NCI-H146 (cell line): ENCODE results near the gene ACAN.

Source experiments
- DNase-seq: peaks from one replicate; lab custom pipeline; 2025; lab: John Stamatoyannopoulos, UW

The ACAN gene

DNA sequence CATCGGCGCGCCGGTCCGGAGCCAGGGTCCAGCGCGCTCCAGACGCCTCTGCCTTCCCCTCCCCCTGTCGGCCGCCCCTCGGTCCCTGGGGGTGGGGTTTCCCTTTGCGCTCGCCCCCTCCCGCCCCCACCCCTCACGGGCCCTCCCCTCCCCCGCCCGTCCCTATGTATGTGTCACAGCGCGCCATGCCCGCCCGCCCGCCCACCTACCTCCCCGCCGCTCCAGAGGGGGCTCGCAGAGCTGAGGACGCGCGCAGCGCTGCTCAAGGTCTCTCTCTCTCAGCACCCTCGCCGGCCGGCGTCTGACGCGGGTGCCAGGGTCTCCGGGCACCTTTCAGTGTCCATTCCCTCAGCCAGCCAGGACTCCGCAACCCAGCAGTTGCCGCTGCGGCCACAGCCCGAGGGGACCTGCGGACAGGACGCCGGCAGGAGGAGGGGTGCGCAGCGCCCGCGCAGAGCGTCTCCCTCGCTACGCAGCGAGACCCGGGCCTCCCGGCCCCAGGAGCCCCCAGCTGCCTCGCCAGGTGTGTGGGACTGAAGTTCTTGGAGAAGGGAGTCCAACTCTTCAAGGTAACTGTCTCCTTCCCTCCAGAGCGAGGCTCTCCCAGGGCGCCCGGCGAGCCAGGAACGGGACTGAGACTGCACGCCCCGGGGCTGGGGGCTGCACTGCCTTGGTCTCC, at the start of gene ACAN:
Gene ACAN, plus strand, starts transcription at position 196 of the 679 bp plus-strand sequence. CDS start 32,771 bp downstream, outside the sequence.
- no peak for DNase-seq

GRCh38 chr15:88756521-88756920, 46.7 kb upstream of the ACAN start:
- no peak for DNase-seq

- no peak for DNase-seq
Observed at GRCh38 chr15:88756921-88757320, 46.3 kb upstream of the ACAN start.

DNA sequence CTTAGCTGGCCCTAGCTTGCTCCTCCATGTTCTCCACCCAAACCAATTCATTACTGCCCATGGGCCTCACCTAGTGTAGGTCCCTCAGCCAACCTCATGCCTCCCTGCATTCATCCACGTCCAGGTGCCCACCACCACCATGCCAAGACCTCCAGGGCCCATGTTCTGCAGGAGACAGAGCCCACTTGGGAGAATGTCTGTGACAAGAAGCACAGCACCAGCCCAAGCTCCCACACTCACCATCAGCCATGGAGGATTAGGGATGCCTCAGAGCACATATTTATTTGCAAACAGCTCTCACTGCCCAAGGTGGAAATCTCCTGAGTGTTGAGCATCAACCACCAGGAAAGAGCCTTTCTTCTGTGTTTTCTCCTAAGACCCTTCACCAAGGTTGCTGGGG, 43.4 kb upstream of the ACAN start:
- no peak for DNase-seq

GRCh38 chr15:88764448-88764847, 38.8 kb upstream of the ACAN start:
- no peak for DNase-seq

DNA sequence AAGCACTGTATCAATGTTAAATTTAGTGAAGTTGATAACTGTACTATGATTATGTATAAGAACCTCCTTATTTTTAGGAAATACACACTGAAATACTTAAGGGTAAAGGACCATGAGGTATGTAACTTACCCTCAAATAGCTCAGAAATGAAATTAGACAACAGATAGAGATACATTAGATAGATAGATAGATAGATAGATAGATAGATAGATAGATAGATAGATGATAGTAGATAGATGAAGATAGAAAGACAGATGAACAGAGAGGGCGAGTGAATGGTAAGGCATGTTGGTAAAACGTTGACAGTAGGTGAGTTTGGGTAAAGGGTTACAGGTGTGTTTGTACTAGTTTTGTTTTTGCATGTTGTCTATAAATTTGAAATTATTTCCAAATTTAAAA, 38.0 kb upstream of the ACAN start:
- DNase-seq: no peak

DNA sequence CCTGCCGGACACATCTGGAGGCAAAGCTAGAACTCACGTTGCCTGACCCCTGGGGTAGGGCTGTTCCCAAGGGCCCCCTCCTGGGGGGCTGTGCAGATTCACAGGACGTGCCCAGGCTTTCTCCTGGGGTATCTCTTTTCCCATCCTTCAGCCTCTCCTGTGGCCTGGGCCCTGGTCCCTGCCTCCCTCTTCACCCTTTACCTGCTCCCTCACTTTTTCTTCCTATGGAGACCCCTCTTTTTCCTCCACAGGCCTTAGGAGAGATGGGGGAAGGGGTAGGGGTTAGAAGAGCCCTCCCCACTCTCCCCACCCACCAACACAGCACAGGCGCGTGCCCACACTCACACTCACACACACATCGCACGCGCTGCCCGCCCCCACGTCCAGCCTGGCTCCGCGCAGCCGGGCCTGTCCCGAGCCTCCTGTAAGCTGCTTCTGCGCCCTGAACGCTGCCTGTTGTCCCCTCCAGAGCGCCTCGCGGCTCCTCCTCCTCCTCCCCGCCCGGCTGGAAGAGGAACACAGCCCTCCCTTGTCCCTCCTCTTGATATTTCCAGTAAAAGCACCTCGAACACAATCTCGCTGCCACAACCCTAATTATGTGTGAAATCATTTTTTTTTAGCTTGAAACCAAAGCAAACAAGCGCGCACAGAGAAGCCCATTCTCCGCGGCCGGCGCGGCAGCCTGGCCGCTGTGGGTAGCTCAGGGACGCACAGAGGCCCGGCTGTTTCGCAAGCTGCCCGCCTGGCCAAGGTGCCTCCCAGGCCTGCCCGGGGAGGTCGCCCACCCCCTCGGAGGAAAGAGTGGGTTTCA, 33.9 kb upstream of the ACAN start:
- no peak for DNase-seq

DNA sequence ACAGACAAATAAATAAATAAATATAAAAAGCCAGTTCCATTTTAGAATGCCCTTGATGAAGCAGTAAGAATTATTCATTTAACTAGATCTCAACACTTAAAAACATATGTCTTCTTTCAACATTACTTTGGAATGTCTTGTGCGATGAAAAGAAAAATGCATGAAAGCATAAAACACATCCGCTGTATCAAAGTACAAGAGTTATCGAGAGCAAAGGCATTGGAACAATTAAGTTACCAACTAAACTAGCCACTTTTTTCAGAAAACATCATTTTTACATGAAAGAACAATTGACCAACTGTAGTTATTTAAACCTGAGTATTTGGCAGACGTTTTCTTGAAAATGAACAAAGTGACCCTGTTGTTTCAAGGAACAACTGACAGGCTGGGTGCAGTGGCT, 27.5 kb upstream of the ACAN start:
- no peak for DNase-seq

- DNase-seq: no peak
Observed at GRCh38 chr15:88776646-88777045, 26.6 kb upstream of the ACAN start.

DNA sequence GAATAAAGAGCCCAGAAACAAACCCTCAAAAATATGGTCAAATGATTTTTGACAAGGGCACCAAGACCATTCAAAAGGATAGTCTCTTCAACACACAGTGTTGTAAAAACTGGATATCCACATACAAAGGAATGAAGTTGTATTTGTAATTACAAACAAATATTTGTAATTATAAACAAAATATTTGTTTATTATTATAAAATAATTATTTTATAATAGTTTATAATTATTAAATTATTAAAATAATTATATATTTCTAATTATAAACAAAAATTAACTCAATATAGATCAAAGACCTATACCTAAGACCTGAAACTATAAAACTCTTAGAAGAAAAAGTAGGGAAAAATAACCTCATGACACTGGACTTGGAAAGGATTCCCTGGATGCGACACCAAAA, 23.3 kb upstream of the ACAN start:
- DNase-seq: no peak

DNA sequence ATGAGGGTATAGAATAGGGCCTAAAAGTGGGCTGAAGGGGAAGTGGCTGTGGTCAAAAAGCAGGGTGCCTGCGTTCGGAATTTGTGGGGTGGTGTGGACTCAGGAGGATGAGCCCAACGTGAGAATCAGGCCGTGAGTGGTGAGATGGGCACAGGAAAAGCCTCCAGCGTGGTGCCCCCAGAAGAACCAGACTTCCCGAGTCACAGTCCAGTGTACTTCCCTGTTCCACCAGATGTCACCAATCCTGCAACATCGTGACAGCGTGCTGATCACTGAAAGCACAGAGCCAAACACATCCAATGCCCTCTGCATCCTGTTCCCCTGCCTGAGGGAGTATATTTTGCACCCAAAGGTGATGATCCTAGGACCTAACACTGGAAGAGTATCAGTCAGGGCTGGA, 20.8 kb upstream of the ACAN start:
- no peak for DNase-seq

GRCh38 chr15:88785217-88785616, 18.0 kb upstream of the ACAN start:
- DNase-seq: no peak

DNA sequence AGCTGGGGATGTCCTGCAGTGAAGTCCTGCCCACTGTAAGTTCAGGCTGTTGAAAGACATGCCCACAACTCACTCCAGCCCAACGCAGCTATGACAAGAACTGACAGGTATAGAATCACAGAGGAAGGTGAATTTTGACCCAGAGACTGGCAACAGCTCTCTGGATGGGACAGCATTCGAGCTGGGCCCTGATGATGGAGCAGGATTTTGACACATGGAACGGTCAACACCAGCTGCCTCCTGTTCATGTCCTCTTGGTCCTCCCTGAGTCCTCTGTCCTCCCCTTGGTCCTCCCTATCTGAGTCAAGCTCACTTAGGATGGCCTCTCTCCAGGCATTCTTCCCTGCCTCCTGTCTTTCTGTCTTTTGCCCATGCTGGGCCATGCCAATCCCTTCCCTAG, 15.2 kb upstream of the ACAN start:
- DNase-seq: no peak

GRCh38 chr15:88788816-88789215, 14.4 kb upstream of the ACAN start:
- no peak for DNase-seq

GRCh38 chr15:88790486-88790885, 12.8 kb upstream of the ACAN start:
- DNase-seq: no peak

GRCh38 chr15:88791637-88792036, 11.6 kb upstream of the ACAN start:
- no peak for DNase-seq

- DNase-seq: no peak
Observed at GRCh38 chr15:88792342-88793282, 10.6 kb upstream of the ACAN start.

- no peak for DNase-seq
Observed at GRCh38 chr15:88794001-88794400, 9.2 kb upstream of the ACAN start.

- no peak for DNase-seq
Observed at GRCh38 chr15:88797663-88798339, 5.4 kb upstream of the ACAN start.

DNA sequence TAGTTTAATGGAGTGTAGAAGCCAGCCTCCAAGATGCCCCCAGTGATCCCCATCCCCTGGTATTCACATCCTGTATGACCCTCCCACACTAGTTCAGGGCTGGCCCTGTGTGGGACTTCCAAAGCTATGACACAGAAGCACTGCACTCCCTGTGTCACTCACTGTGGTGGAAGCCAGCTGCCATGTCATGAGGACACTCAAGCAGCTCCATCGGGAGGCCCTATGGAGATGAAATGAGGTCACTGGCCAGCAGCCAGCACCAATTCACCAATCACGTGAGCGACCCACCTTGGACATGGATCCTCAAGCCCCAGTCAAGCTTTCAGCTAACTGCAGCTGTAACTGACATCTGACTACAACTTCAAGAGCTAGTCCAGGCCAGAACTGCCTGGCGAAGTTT, 3.9 kb upstream of the ACAN start:
- DNase-seq: no peak

GRCh38 chr15:88800026-88800425, 3.2 kb upstream of the ACAN start:
- DNase-seq: no peak

DNA sequence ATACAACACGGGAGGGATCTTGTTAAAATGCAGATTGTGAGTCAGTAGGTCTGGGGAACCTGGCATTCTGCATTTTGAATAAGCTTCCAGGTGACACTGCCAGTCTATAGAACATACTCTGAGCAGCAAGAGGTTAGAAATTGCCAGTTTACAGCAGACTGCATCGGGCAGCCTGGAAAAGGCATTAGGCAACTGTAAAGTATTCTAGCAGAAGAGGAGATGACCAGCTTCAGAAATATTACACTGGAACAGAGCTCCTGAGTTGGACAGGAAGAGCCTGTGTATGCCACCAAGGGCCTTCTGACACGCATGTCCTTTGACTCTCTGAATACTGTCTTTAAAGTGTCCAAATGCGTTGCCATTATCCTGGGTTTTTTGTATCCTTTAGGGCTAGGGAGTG, 2.5 kb upstream of the ACAN start:
- DNase-seq: no peak
